ENCODE data around the gene BZW1. TPM values are rescaled to one million over a fixed set of nuclear protein-coding genes. Genes with fewer than 3 reads are reported as not detected.

Gene BZW1
- total RNA-seq, 5 donors from 2014 or later (not counting 1 experiment from before 2014, with no cell fraction given) = 132 to 258 (median 139) TPM

- ATAC-seq (replicated peaks in 1 of 4) (no peak), DNase-seq (no peak)
- no peak overlapping the region for H3K27ac Mint-ChIP-seq
- Histone ChIP-seq H3K27ac (ENCODE audit: low read length) (no peak overlapping the region), H3K4me1 (ENCODE audit: control insufficient read depth in 1 of 2, extremely low read depth in 1 of 2, insufficient read depth in 2 of 2, low read length in 2 of 2) (no peaks in the 10 kb centered on the region), H3K4me3 (ENCODE audit: control insufficient read depth in 1 of 2, extremely low read depth in 1 of 2, low read length in 1 of 2) (no peak overlapping the region), H3K36me3 (ENCODE audit: control insufficient read depth in 2 of 2, extremely low read depth in 1 of 2, insufficient read depth in 1 of 2, low read length in 1 of 2) (no peaks in the 10 kb centered on the region), H3K9me3 (no peaks in the 10 kb centered on the region), H3K27me3 (replicated peaks in 1 of 2; ENCODE audit: control insufficient read depth in 2 of 2, extremely low read depth in 1 of 2, insufficient read depth in 2 of 2, low read length in 1 of 2) (peaks cover 0 to 7% of the 10 kb centered on the region in 2 experiments)
- no peaks in the 10 kb centered on the region for H3K36me3 Mint-ChIP-seq
- ChIA-PET CTCF (no interaction called here), POLR2A (no interaction called here)
- WGBS (ENCODE audit: insufficient coverage) = 77% methylated on average over 11 of the region's 16 CpGs
- no peaks in the 10 kb centered on the region for H3K9me3 Mint-ChIP-seq
- H3K4me3 Mint-ChIP-seq = no peak overlapping the region
- peaks cover 6 to 12% of the 10 kb centered on the region in 2 donors for H3K27me3 Mint-ChIP-seq
- peaks cover 0 to 1% (median 0%) of the 10 kb centered on the region in 3 donors for H3K4me1 Mint-ChIP-seq
Observed at GRCh38 chr2:200787351-200788120, 24.2 kb upstream of the BZW1 start.

GRCh38 chr2:200788121-200788718 is 23.5 kb upstream of the BZW1 start:
- peaks cover 6 to 14% of the 10 kb centered on the region in 2 donors for H3K27me3 Mint-ChIP-seq
- ChIA-PET POLR2A (no interaction called here), CTCF (no interaction called here)
- no peaks in the 10 kb centered on the region for H3K36me3 Mint-ChIP-seq
- peaks cover 0 to 1% (median 0%) of the 10 kb centered on the region in 3 donors for H3K4me1 Mint-ChIP-seq
- H3K4me3 ChIP-seq (ENCODE audit: control insufficient read depth in 1 of 2, extremely low read depth in 1 of 2, low read length in 1 of 2) = no peak overlapping the region
- no peak overlapping the region for H3K4me3 Mint-ChIP-seq
- no peak overlapping the region for H3K27ac ChIP-seq (ENCODE audit: low read length)
- no peaks in the 10 kb centered on the region for H3K9me3 ChIP-seq
- no peak overlapping the region for H3K27ac Mint-ChIP-seq
- DNase-seq (no peak), ATAC-seq (replicated peaks in 1 of 4) (no peak)
- no peaks in the 10 kb centered on the region for H3K36me3 ChIP-seq (ENCODE audit: control insufficient read depth in 2 of 2, extremely low read depth in 1 of 2, insufficient read depth in 1 of 2, low read length in 1 of 2)
- H3K4me1 ChIP-seq (ENCODE audit: control insufficient read depth in 1 of 2, extremely low read depth in 1 of 2, insufficient read depth in 2 of 2, low read length in 2 of 2) = no peaks in the 10 kb centered on the region
- no peaks in the 10 kb centered on the region for H3K9me3 Mint-ChIP-seq
- WGBS (ENCODE audit: insufficient coverage) = 89% methylated on average over 3 of the region's 6 CpGs
- H3K27me3 ChIP-seq (replicated peaks in 1 of 2; ENCODE audit: control insufficient read depth in 2 of 2, extremely low read depth in 1 of 2, insufficient read depth in 2 of 2, low read length in 1 of 2) = peaks cover 0 to 7% of the 10 kb centered on the region in 2 experiments

- Histone ChIP-seq H3K27ac (ENCODE audit: low read length) (no peak overlapping the region), H3K27me3 (replicated peaks in 1 of 2; ENCODE audit: control insufficient read depth in 2 of 2, extremely low read depth in 1 of 2, insufficient read depth in 2 of 2, low read length in 1 of 2) (peaks cover 0 to 7% of the 10 kb centered on the region in 2 experiments), H3K4me3 (ENCODE audit: control insufficient read depth in 1 of 2, extremely low read depth in 1 of 2, low read length in 1 of 2) (no peak overlapping the region), H3K36me3 (ENCODE audit: control insufficient read depth in 2 of 2, extremely low read depth in 1 of 2, insufficient read depth in 1 of 2, low read length in 1 of 2) (no peaks in the 10 kb centered on the region), H3K4me1 (ENCODE audit: control insufficient read depth in 1 of 2, extremely low read depth in 1 of 2, insufficient read depth in 2 of 2, low read length in 2 of 2) (no peaks in the 10 kb centered on the region), H3K9me3 (no peaks in the 10 kb centered on the region)
- no peak for ATAC-seq (replicated peaks in 1 of 4)
- H3K4me3 Mint-ChIP-seq = no peak overlapping the region
- no CpG with 5 or more reads among the region's 1 CpG for WGBS (ENCODE audit: insufficient coverage)
- ChIA-PET CTCF (no interaction called here), POLR2A (no interaction called here)
- no peaks in the 10 kb centered on the region for H3K36me3 Mint-ChIP-seq
- H3K27me3 Mint-ChIP-seq = peaks cover 6 to 14% of the 10 kb centered on the region in 2 donors
- DNase-seq = no peak
- H3K27ac Mint-ChIP-seq = no peak overlapping the region
- no peaks in the 10 kb centered on the region for H3K9me3 Mint-ChIP-seq
- peaks cover 0 to 1% (median 0%) of the 10 kb centered on the region in 3 donors for H3K4me1 Mint-ChIP-seq
Observed at GRCh38 chr2:200790185-200790584, 21.5 kb upstream of the BZW1 start.

- POLR2A ChIA-PET = no interaction called here
- no peak overlapping the region for H3K27ac Mint-ChIP-seq
- H3K9me3 Mint-ChIP-seq = no peaks in the 10 kb centered on the region
Observed at GRCh38 chr2:200791905-200792304, 19.8 kb upstream of the BZW1 start.

GRCh38 chr2:200794143-200794542 is 17.6 kb upstream of the BZW1 start:
- Mint-ChIP-seq H3K4me3 (no peak overlapping the region), H3K4me1 (no peaks in the 10 kb centered on the region), H3K27ac (no peak overlapping the region), H3K36me3 (no peaks in the 10 kb centered on the region), H3K9me3 (no peaks in the 10 kb centered on the region), H3K27me3 (peaks cover 0 to 5% of the 10 kb centered on the region in 2 donors)
- Histone ChIP-seq H3K27ac (ENCODE audit: low read length) (no peak overlapping the region), H3K36me3 (ENCODE audit: control insufficient read depth in 2 of 2, extremely low read depth in 1 of 2, insufficient read depth in 1 of 2, low read length in 1 of 2) (no peaks in the 10 kb centered on the region), H3K4me3 (ENCODE audit: control insufficient read depth in 1 of 2, extremely low read depth in 1 of 2, low read length in 1 of 2) (no peak overlapping the region), H3K9me3 (no peaks in the 10 kb centered on the region), H3K27me3 (replicated peaks in 1 of 2; ENCODE audit: control insufficient read depth in 2 of 2, extremely low read depth in 1 of 2, insufficient read depth in 2 of 2, low read length in 1 of 2) (peaks cover 0 to 4% of the 10 kb centered on the region in 2 experiments), H3K4me1 (ENCODE audit: control insufficient read depth in 1 of 2, extremely low read depth in 1 of 2, insufficient read depth in 2 of 2, low read length in 2 of 2) (no peaks in the 10 kb centered on the region)
- ATAC-seq (replicated peaks in 1 of 4) (no peak), DNase-seq (no peak)
- WGBS (ENCODE audit: insufficient coverage) = no CpG with 5 or more reads among the region's 2 CpGs
- CTCF ChIA-PET = no interaction called here
- POLR2A ChIA-PET = no interaction called here

More at GRCh38 chr2:200791905-200792304, 19.8 kb upstream of the BZW1 start:
- CTCF ChIA-PET = no interaction called here
- H3K4me1 ChIP-seq (ENCODE audit: control insufficient read depth in 1 of 2, extremely low read depth in 1 of 2, insufficient read depth in 2 of 2, low read length in 2 of 2) = no peaks in the 10 kb centered on the region
- no peak overlapping the region for H3K27ac ChIP-seq (ENCODE audit: low read length)
- Mint-ChIP-seq H3K27me3 (peaks cover 6 to 14% of the 10 kb centered on the region in 2 donors), H3K4me3 (no peak overlapping the region), H3K4me1 (no peaks in the 10 kb centered on the region), H3K36me3 (no peaks in the 10 kb centered on the region)
- no peaks in the 10 kb centered on the region for H3K36me3 ChIP-seq (ENCODE audit: control insufficient read depth in 2 of 2, extremely low read depth in 1 of 2, insufficient read depth in 1 of 2, low read length in 1 of 2)
- H3K27me3 ChIP-seq (replicated peaks in 1 of 2; ENCODE audit: control insufficient read depth in 2 of 2, extremely low read depth in 1 of 2, insufficient read depth in 2 of 2, low read length in 1 of 2) = peaks cover 0 to 7% of the 10 kb centered on the region in 2 experiments
- ATAC-seq (replicated peaks in 1 of 4) (no peak), DNase-seq (no peak)
- no peak overlapping the region for H3K4me3 ChIP-seq (ENCODE audit: control insufficient read depth in 1 of 2, extremely low read depth in 1 of 2, low read length in 1 of 2)
- no peaks in the 10 kb centered on the region for H3K9me3 ChIP-seq

GRCh38 chr2:200795028-200795440 is 16.7 kb upstream of the BZW1 start:
- ChIA-PET POLR2A (interaction anchor here in 1 of 2 donors (0.6 kb wide), 1 partner anchor 84 kb away, joined by 3 read pairs; no protein-coding TSS in a partner anchor), CTCF (no interaction called here)
- no peak overlapping the region for H3K4me3 Mint-ChIP-seq
- Histone ChIP-seq H3K4me3 (ENCODE audit: control insufficient read depth in 1 of 2, extremely low read depth in 1 of 2, low read length in 1 of 2) (no peak overlapping the region), H3K9me3 (no peaks in the 10 kb centered on the region), H3K27ac (ENCODE audit: low read length) (no peak overlapping the region), H3K27me3 (replicated peaks in 1 of 2; ENCODE audit: control insufficient read depth in 2 of 2, extremely low read depth in 1 of 2, insufficient read depth in 2 of 2, low read length in 1 of 2) (peaks cover 0 to 4% of the 10 kb centered on the region in 2 experiments), H3K4me1 (ENCODE audit: control insufficient read depth in 1 of 2, extremely low read depth in 1 of 2, insufficient read depth in 2 of 2, low read length in 2 of 2) (no peaks in the 10 kb centered on the region), H3K36me3 (ENCODE audit: control insufficient read depth in 2 of 2, extremely low read depth in 1 of 2, insufficient read depth in 1 of 2, low read length in 1 of 2) (no peaks in the 10 kb centered on the region)
- no peaks in the 10 kb centered on the region for H3K36me3 Mint-ChIP-seq
- no peaks in the 10 kb centered on the region for H3K9me3 Mint-ChIP-seq
- H3K27me3 Mint-ChIP-seq = peaks cover 0 to 5% of the 10 kb centered on the region in 2 donors
- no peaks in the 10 kb centered on the region for H3K4me1 Mint-ChIP-seq
- no peak for DNase-seq
- no peak overlapping the region for H3K27ac Mint-ChIP-seq
- no peak for ATAC-seq (replicated peaks in 1 of 4)
- WGBS (ENCODE audit: insufficient coverage) = 44% methylated on average over 3 of the region's 8 CpGs

All from T-cell (primary cell).